Small intestine (tissue), 7 donors: ENCODE measurements around the gene ADAMTSL4. TPM values are rescaled to one million over a fixed set of nuclear protein-coding genes. Genes with fewer than 3 reads are reported as not detected.
"Not testable (repeated sequence)": the region's sequence is repeated elsewhere in the genome, so short reads cannot be mapped to it uniquely, and the experiment has no call there.

ENCODE experiments used
- DNase-seq, 2 donors: peaks; one replicate each; pipeline versions ENCODE4 v3.0.0 to v3.0.0-alpha.2; 2013
- FAIRE-seq: peaks from 2 replicates; lab custom pipeline; 2012; peaks lifted over from hg19 to GRCh38; lab: Jason Lieb, UNC
- H3K27ac ChIP-seq, 3 donors: one replicate each; pipeline ENCODE4 v1.5.1; 2013; ENCODE audit warnings: low read length in 2 of 3, mild to moderate bottlenecking in 2 of 3, control low read depth in 1 of 3, inconsistent platforms in 1 of 3, low read depth in 1 of 3, moderate library complexity in 1 of 3
- H3K27me3 ChIP-seq, 3 donors: one replicate each; pipeline ENCODE4 v1.6.1; 2013; ENCODE audit warnings: low read length in 3 of 3, inconsistent platforms in 1 of 3; ENCODE audit not compliant: control insufficient read depth in 3 of 3, insufficient read depth in 3 of 3
- H3K36me3 ChIP-seq, 3 donors: one replicate each; pipeline ENCODE4 v1.6.1; 2013; ENCODE audit warnings: low read length in 3 of 3, inconsistent platforms in 1 of 3, low read depth in 1 of 3, mild to moderate bottlenecking in 1 of 3, moderate library complexity in 1 of 3; ENCODE audit not compliant: control insufficient read depth in 3 of 3, insufficient read depth in 2 of 3
- H3K4me1 ChIP-seq, 3 donors: one replicate each; pipeline ENCODE4 v1.6.1; 2013; ENCODE audit warnings: low read length in 2 of 3, inconsistent platforms in 1 of 3, low read depth in 1 of 3, mild to moderate bottlenecking in 1 of 3, moderate library complexity in 1 of 3; ENCODE audit not compliant: control insufficient read depth in 3 of 3, insufficient read depth in 2 of 3
- H3K4me3 ChIP-seq, 3 donors: one replicate each; pipeline ENCODE4 v1.5.1; 2013; ENCODE audit warnings: low read length in 3 of 3, control low read depth in 1 of 3, inconsistent platforms in 1 of 3, low read depth in 1 of 3, mild to moderate bottlenecking in 1 of 3, moderate library complexity in 1 of 3
- H3K9me3 ChIP-seq, 2 donors: one replicate each; pipeline ENCODE4 v1.6.1; 2013; ENCODE audit warnings: low read depth in 1 of 2, low read length in 1 of 2; ENCODE audit not compliant: control insufficient read depth in 2 of 2, insufficient read depth in 1 of 2
- WGBS, 3 donors: extraction: QIAGEN DNeasy Blood & Tissue Kit; methylation state at CpG; one replicate each; pipeline ENCODE4 v1.1.7; 2013; 5-methylcytosine and 5-hydroxymethylcytosine counted together
- polyA plus RNA-seq, 4 donors: library from polyadenylated mRNA; stranded (reverse) in 3 of 4; unstranded in 1 of 4; fragments of 200-250 nt in 3 of 4; fragments of 120-200 nt in 1 of 4; gene quantifications; one replicate each; pipeline versions ENCODE4 v1.2.1 to v1.2.3, GENCODE V29; 2013
- donor health status: healthy with polysubstance abuse.
- donor health status: control.
- donor health status: control.
- donor health status: Bipolar disorder and iron deficiency.
- donor health status: healthy.

The ADAMTSL4 gene
- polyA plus RNA-seq, 4 donors: 0.27 to 16.1 (median 7.0) TPM

GRCh38 chr1:150596095-150596892 is 47.1 kb downstream of the ADAMTSL4 start:
- Histone ChIP-seq H3K36me3 (peaks cover 0 to 12% (median 0%) of the 10 kb centered on the region in 3 donors), H3K27ac (peak overlapping the region; percentile 24 to 60 (median 44)), H3K4me3 (no peak overlapping the region), H3K4me1 (peaks cover 0 to 11% (median 0%) of the 10 kb centered on the region in 3 donors), H3K27me3 (no peaks in the 10 kb centered on the region), H3K9me3 (no peaks in the 10 kb centered on the region)
- 70 to 80% (median 75%) methylated on average over 7 of the region's 7 CpGs for WGBS, 3 donors
- FAIRE-seq (no peak), DNase-seq (peak; percentile 60 to 94)

- DNase-seq: peak in 1 of 2 donors; percentile 37
- Histone ChIP-seq H3K4me3 (no peak overlapping the region), H3K27me3 (no peaks in the 10 kb centered on the region), H3K27ac (peak overlapping the region in 2 of 3 donors; percentile 14 to 62), H3K36me3 (peaks cover 0 to 12% (median 0%) of the 10 kb centered on the region in 3 donors), H3K9me3 (no peaks in the 10 kb centered on the region), H3K4me1 (peaks cover 0 to 11% (median 0%) of the 10 kb centered on the region in 3 donors)
- FAIRE-seq: no peak
- 51 to 69% (median 68%) methylated on average over 3 of the region's 3 CpGs for WGBS, 3 donors
Observed at GRCh38 chr1:150596976-150597375, 47.8 kb downstream of the ADAMTSL4 start.

GRCh38 chr1:150598346-150598745 is 49.1 kb downstream of the ADAMTSL4 start:
- H3K27me3 ChIP-seq, H3K9me3 ChIP-seq, FAIRE-seq, DNase-seq, H3K4me3 ChIP-seq, H3K27ac ChIP-seq: not testable (repeated sequence)
- H3K36me3 ChIP-seq: peaks cover 0 to 15% (median 0%) of the 10 kb centered on the region in 3 donors
- 57 to 88% (median 70%) methylated on average over 4 of the region's 4 CpGs for WGBS, 3 donors
- H3K4me1 ChIP-seq: peaks cover 0 to 11% (median 0%) of the 10 kb centered on the region in 3 donors

- DNase-seq: no peak
- peaks cover 0 to 15% (median 0%) of the 10 kb centered on the region in 3 donors for H3K36me3 ChIP-seq
Observed at GRCh38 chr1:150601540-150601939, 52.3 kb downstream of the ADAMTSL4 start.

GRCh38 chr1:150602372-150602771 is 53.2 kb downstream of the ADAMTSL4 start:
- H3K36me3 ChIP-seq: peaks cover 0 to 17% (median 0%) of the 10 kb centered on the region in 3 donors
- not testable (repeated sequence) for DNase-seq, H3K9me3 ChIP-seq, H3K27me3 ChIP-seq, H3K27ac ChIP-seq, FAIRE-seq, H3K4me3 ChIP-seq
- peaks cover 2 to 14% (median 5%) of the 10 kb centered on the region in 3 donors for H3K4me1 ChIP-seq
- 91 to 94% (median 93%) methylated on average over 11 to 12 of the region's 12 CpGs for WGBS, 3 donors

More at GRCh38 chr1:150601540-150601939, 52.3 kb downstream of the ADAMTSL4 start:
- no peaks in the 10 kb centered on the region for H3K27me3 ChIP-seq
- peaks cover 2 to 10% (median 9%) of the 10 kb centered on the region in 3 donors for H3K4me1 ChIP-seq
- H3K27ac ChIP-seq: no peak overlapping the region
- no peak for FAIRE-seq
- no peaks in the 10 kb centered on the region for H3K9me3 ChIP-seq
- no peak overlapping the region for H3K4me3 ChIP-seq

- DNase-seq (no peak), FAIRE-seq (no peak)
- H3K9me3 ChIP-seq: no peaks in the 10 kb centered on the region
- WGBS, 3 donors: 90 to 93% (median 93%) methylated on average over 3 of the region's 3 CpGs
- peaks cover 0 to 24% (median 0%) of the 10 kb centered on the region in 3 donors for H3K36me3 ChIP-seq
- no peaks in the 10 kb centered on the region for H3K27me3 ChIP-seq
- peaks cover 2 to 14% (median 5%) of the 10 kb centered on the region in 3 donors for H3K4me1 ChIP-seq
- no peak overlapping the region for H3K4me3 ChIP-seq
- H3K27ac ChIP-seq: no peak overlapping the region
Observed at GRCh38 chr1:150603711-150604110, 54.5 kb downstream of the ADAMTSL4 start.

GRCh38 chr1:150604226-150604588 is 55.0 kb downstream of the ADAMTSL4 start:
- H3K9me3 ChIP-seq: no peaks in the 10 kb centered on the region
- H3K4me1 ChIP-seq: peaks cover 2 to 14% (median 5%) of the 10 kb centered on the region in 3 donors
- H3K27ac ChIP-seq: peak overlapping the region; percentile 28 to 97 (median 74)
- no peaks in the 10 kb centered on the region for H3K27me3 ChIP-seq
- peaks cover 0 to 28% (median 0%) of the 10 kb centered on the region in 3 donors for H3K36me3 ChIP-seq
- 95 to 100% (median 96%) methylated on average over 2 of the region's 2 CpGs for WGBS, 3 donors
- no peak for DNase-seq
- FAIRE-seq: no peak
- H3K4me3 ChIP-seq: no peak overlapping the region

- peak overlapping the region in 1 of 3 donors; percentile 97 for H3K27ac ChIP-seq
- 95 to 97% (median 96%) methylated on average over 3 of the region's 3 CpGs for whole genome bisulfite sequencing, 3 donors
- not testable (repeated sequence) for FAIRE-seq, DNase-seq, H3K4me3 ChIP-seq, H3K27me3 ChIP-seq, H3K9me3 ChIP-seq
- H3K36me3 ChIP-seq: peaks cover 0 to 24% (median 0%) of the 10 kb centered on the region in 3 donors
- peaks cover 2 to 14% (median 5%) of the 10 kb centered on the region in 3 donors for H3K4me1 ChIP-seq
Observed at GRCh38 chr1:150605451-150605731, 56.2 kb downstream of the ADAMTSL4 start.
